GM12891 (cell line): ENCODE measurements around the gene FHIT.

ENCODE experiments used
- PAX5 ChIP-seq: IDR thresholded peaks from 2 replicates; pipeline ENCODE4 v1.6.1; 2011; ENCODE audit warnings: low read length, moderate library complexity, mild to moderate bottlenecking; ENCODE audit not compliant: insufficient read depth, severe bottlenecking
- TAF1 ChIP-seq: IDR thresholded peaks from 2 replicates; pipeline ENCODE4 v1.6.1; 2011; ENCODE audit warnings: low read depth, low read length, control low read depth

- TF ChIP-seq PAX5: no peak
- TF ChIP-seq TAF1: no peak
Observed at GRCh38 chr3:60024400-60024799, 1226.9 kb downstream of the FHIT start.
